Activated T-helper 1 cell treated with anti-CD3 and anti-CD28 coated beads, Interleukin-12 subunit alpha, Interleukin-12 subunit beta, Interleukin-2, Interleukin-4 antibody, amounts not matched to agents 30 ng/mL and 10 ng/mL and 1 ng/mL, durations not matched to agents 14 hours and 24 hours and 36 hours (primary cell): Measurements from ENCODE around the gene RGS7BP. TPM values are rescaled to one million over a fixed set of nuclear protein-coding genes. Genes with fewer than 3 reads are reported as not detected.

Experiments used
- DNase-seq: peaks from one replicate; pipeline ENCODE4 v3.0.0; 2021; ENCODE audit warnings: low spot score
- H3K27ac Mint-ChIP-seq: one replicate; pipeline ENCODE4 v1.8.0; 2021; ENCODE audit warnings: mild to moderate bottlenecking, mixed read lengths
- H3K27me3 Mint-ChIP-seq: one replicate; pipeline ENCODE4 v1.8.0; 2022; ENCODE audit warnings: mild to moderate bottlenecking, moderate library complexity, mixed read lengths; ENCODE audit not compliant: insufficient read depth
- H3K36me3 Mint-ChIP-seq: one replicate; pipeline ENCODE4 v1.8.0; 2021; ENCODE audit warnings: low read depth, mixed read lengths
- H3K4me1 Mint-ChIP-seq: one replicate; pipeline ENCODE4 v1.8.0; 2021; ENCODE audit warnings: low read depth, mixed read lengths
- H3K4me3 Mint-ChIP-seq: one replicate; pipeline ENCODE4 v1.8.0; 2021; ENCODE audit warnings: mild to moderate bottlenecking, moderate library complexity, mixed read lengths
- H3K9me3 Mint-ChIP-seq: one replicate; pipeline ENCODE4 v1.8.0; 2021; ENCODE audit warnings: mixed read lengths
- intact Hi-C: fragments of 100-400 bp; cut with micrococcal nuclease; formaldehyde crosslinking; loops from one replicate; pipeline ENCODE4 v1.15.1; 2024
- total RNA-seq: library from RNA; stranded (reverse); gene quantifications from 2 replicates; pipeline ENCODE4 v1.2.3, GENCODE V29; 2022

The RGS7BP gene
- total RNA-seq, 1 donor from 2014 or later = not detected

DNA sequence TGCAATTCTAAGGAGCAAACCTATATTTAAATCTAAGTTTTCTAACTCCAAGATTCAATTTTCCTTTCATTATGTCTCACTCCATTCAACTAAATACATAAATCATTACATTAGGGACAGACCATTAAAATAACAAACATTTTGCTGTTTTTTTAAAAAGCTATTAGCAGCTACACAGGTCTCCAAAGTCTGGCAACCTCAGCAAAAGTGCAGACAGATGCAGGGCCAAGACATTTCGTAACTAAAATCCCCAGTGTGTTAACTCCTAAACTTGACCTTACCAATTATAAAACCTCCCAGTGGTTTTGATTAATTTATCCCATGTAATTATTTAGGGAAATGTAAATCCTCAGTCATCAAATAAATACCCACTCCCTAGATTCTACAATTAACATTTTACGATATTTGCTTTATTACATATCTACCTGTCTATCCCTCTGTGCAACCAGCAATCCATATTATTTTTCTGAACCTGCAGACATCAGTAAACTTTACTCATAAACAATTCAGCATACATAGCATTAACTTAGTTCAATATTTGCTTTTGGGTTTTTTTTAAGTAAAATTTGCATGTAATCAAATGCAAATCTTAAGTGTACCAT lies 64.7 kb downstream of the RGS7BP start:
- intact Hi-C loops = no loop called here
- Mint-ChIP-seq H3K27me3 (no peaks in the 10 kb centered on the region), H3K4me3 (no peak overlapping the region), H3K36me3 (no peaks in the 10 kb centered on the region), H3K4me1 (no peaks in the 10 kb centered on the region), H3K27ac (no peak overlapping the region), H3K9me3 (no peaks in the 10 kb centered on the region)
- no peak for DNase-seq

DNA sequence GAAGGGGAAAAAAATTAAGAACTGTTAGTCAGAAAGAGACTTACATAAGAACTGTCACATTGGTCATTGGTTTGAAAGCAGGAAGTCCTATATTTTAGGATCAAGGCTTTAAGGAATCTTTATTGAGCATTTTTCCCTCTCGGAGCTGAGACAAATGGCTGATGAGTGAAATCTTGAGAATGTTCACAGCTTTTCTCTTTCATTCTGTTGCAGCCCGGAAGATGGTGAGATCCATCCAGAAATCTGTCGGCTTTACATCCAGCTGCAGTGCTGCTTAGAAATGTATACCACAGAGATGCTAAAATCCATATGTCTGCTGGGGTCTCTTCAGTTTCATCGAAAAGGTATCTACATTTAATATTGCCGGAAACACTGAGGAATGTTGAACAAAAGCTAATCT lies 69.7 kb downstream of the RGS7BP start:
- Mint-ChIP-seq H3K4me1 (no peaks in the 10 kb centered on the region), H3K27me3 (no peaks in the 10 kb centered on the region), H3K9me3 (no peaks in the 10 kb centered on the region), H3K36me3 (no peaks in the 10 kb centered on the region), H3K4me3 (no peak overlapping the region), H3K27ac (no peak overlapping the region)
- DNase-seq = no peak
- intact Hi-C loops = no loop called here

DNA sequence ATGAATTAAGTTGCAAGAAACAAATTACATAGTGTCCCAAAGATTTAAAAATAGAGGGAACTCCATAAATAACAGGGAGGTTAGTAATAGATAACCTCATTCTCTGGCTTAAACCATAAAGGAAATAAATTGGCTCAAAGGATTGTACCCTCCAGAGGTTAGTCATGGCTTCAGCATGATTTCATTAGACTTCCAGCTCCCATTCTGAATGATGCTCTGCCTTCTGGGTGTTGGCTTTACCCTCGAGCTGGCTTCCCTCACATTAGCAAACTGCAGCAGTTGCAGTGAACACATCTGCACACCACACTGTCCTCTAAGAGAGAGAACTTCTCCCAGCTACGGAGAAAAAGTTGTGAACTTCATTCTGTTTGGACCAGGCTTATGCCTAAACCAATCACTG lies 70.4 kb downstream of the RGS7BP start:
- H3K4me1 Mint-ChIP-seq = no peaks in the 10 kb centered on the region
- no peaks in the 10 kb centered on the region for H3K27me3 Mint-ChIP-seq
- intact Hi-C loops = no loop called here
- H3K36me3 Mint-ChIP-seq = no peaks in the 10 kb centered on the region
- H3K4me3 Mint-ChIP-seq = no peak overlapping the region
- H3K27ac Mint-ChIP-seq = no peak overlapping the region
- DNase-seq = no peak
- H3K9me3 Mint-ChIP-seq = no peaks in the 10 kb centered on the region

- intact Hi-C loops = no loop called here
- Mint-ChIP-seq H3K9me3 (no peaks in the 10 kb centered on the region), H3K27ac (no peak overlapping the region), H3K27me3 (peaks cover 9% of the 10 kb centered on the region), H3K4me3 (no peak overlapping the region), H3K36me3 (no peaks in the 10 kb centered on the region), H3K4me1 (no peaks in the 10 kb centered on the region)
- DNase-seq = no peak
Observed at GRCh38 chr5:64585646-64586045, 79.8 kb downstream of the RGS7BP start.

- Mint-ChIP-seq H3K4me1 (no peaks in the 10 kb centered on the region), H3K4me3 (no peak overlapping the region), H3K27me3 (peaks cover 11% of the 10 kb centered on the region), H3K9me3 (no peaks in the 10 kb centered on the region), H3K27ac (no peak overlapping the region), H3K36me3 (no peaks in the 10 kb centered on the region)
- DNase-seq = no peak
- intact Hi-C loops = no loop called here
Observed at GRCh38 chr5:64587370-64587769, 81.6 kb downstream of the RGS7BP start.

DNA sequence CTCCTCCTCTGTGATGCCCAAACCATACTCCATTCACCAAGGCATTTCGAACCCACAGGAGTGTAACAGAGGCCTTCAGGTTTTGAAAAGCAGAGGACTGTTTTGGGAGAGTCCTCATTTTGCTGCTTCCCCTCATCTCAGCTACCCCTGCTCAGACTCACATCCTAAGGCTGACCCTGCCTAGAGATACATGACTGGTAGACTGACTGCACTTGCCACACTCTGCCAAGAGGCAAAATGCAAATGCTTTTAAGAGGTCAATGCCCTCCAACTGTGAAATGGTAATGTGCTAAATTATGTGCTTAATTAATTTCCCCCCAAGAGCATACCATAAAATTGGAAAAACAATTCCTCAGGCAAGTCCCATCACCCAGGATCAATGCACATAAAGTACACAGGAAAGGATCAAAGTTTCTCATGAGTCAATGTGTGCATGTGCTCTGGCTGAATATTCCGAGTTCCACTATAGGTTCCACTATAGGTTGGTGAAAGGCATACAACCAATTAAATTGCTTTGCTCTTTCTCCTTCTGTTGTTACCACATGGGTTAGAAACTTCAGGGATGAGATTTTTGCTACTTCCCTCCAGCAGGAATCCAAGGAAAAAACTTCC lies 87.0 kb downstream of the RGS7BP start:
- intact Hi-C loops = no loop called here
- no peaks in the 10 kb centered on the region for H3K36me3 Mint-ChIP-seq
- no peaks in the 10 kb centered on the region for H3K9me3 Mint-ChIP-seq
- no peak for DNase-seq
- H3K4me3 Mint-ChIP-seq = no peak overlapping the region
- peaks cover 6% of the 10 kb centered on the region for H3K27me3 Mint-ChIP-seq
- H3K27ac Mint-ChIP-seq = no peak overlapping the region
- H3K4me1 Mint-ChIP-seq = no peaks in the 10 kb centered on the region

DNA sequence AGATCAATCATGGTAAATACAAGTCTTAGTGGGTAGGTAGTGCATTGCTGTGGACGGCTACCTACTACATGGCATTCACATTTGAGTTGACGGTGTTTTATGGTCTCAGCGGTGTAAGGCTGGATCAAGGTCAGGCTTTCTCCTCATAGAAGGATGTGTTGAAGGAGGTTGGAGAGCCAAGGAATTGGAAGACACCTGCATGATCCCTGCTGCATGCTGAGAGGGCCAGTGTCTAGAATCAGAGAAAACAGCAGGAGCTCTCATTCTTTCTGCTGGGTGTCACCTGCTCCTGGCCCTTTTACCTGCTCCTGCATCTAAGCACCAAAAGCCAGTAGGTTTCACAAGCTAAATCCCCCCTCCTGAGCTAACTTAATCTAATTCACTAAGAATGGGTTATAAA lies 88.2 kb downstream of the RGS7BP start:
- DNase-seq = no peak
- Mint-ChIP-seq H3K4me1 (no peaks in the 10 kb centered on the region), H3K27me3 (peaks cover 6% of the 10 kb centered on the region), H3K4me3 (no peak overlapping the region), H3K27ac (no peak overlapping the region), H3K36me3 (no peaks in the 10 kb centered on the region), H3K9me3 (no peaks in the 10 kb centered on the region)
- intact Hi-C loops = no loop called here

- DNase-seq = no peak
- no peaks in the 10 kb centered on the region for H3K4me1 Mint-ChIP-seq
Observed at GRCh38 chr5:64594601-64595000, 88.8 kb downstream of the RGS7BP start.

GRCh38 chr5:64595031-64595855 lies 89.4 kb downstream of the RGS7BP start:
- intact Hi-C loops = no loop called here
- no peaks in the 10 kb centered on the region for H3K36me3 Mint-ChIP-seq
- no peak overlapping the region for H3K4me3 Mint-ChIP-seq
- H3K27me3 Mint-ChIP-seq = peaks cover 4% of the 10 kb centered on the region
- H3K27ac Mint-ChIP-seq = no peak overlapping the region
- H3K4me1 Mint-ChIP-seq = no peaks in the 10 kb centered on the region
- no peaks in the 10 kb centered on the region for H3K9me3 Mint-ChIP-seq
- no peak for DNase-seq

More at GRCh38 chr5:64594601-64595000, 88.8 kb downstream of the RGS7BP start:
- Mint-ChIP-seq H3K36me3 (no peaks in the 10 kb centered on the region), H3K27me3 (peaks cover 6% of the 10 kb centered on the region), H3K4me3 (no peak overlapping the region), H3K9me3 (no peaks in the 10 kb centered on the region), H3K27ac (no peak overlapping the region)
- intact Hi-C loops = no loop called here

- H3K4me1 Mint-ChIP-seq = no peaks in the 10 kb centered on the region
Observed at GRCh38 chr5:64599226-64599625, 93.4 kb downstream of the RGS7BP start.

GRCh38 chr5:64603676-64604075 lies 97.9 kb downstream of the RGS7BP start:
- Mint-ChIP-seq H3K36me3 (no peaks in the 10 kb centered on the region), H3K4me3 (no peak overlapping the region), H3K27ac (no peak overlapping the region), H3K9me3 (no peaks in the 10 kb centered on the region), H3K27me3 (peaks cover 5% of the 10 kb centered on the region), H3K4me1 (no peaks in the 10 kb centered on the region)
- intact Hi-C loops = no loop called here
- no peak for DNase-seq

More at GRCh38 chr5:64599226-64599625, 93.4 kb downstream of the RGS7BP start:
- H3K27me3 Mint-ChIP-seq = no peaks in the 10 kb centered on the region
- H3K27ac Mint-ChIP-seq = no peak overlapping the region
- no peak overlapping the region for H3K4me3 Mint-ChIP-seq
- no peaks in the 10 kb centered on the region for H3K9me3 Mint-ChIP-seq
- intact Hi-C loops = no loop called here
- no peaks in the 10 kb centered on the region for H3K36me3 Mint-ChIP-seq
- no peak for DNase-seq

- intact Hi-C loops = loop anchor here (5.0 kb wide), 1 partner anchor 390 kb away; no protein-coding TSS in a partner anchor
- H3K27me3 Mint-ChIP-seq = peaks cover 5% of the 10 kb centered on the region
- H3K4me3 Mint-ChIP-seq = no peak overlapping the region
- H3K36me3 Mint-ChIP-seq = no peaks in the 10 kb centered on the region
- H3K9me3 Mint-ChIP-seq = no peaks in the 10 kb centered on the region
- H3K27ac Mint-ChIP-seq = no peak overlapping the region
- DNase-seq = no peak
- H3K4me1 Mint-ChIP-seq = no peaks in the 10 kb centered on the region
Observed at GRCh38 chr5:64606926-64607325, 101.1 kb downstream of the RGS7BP start.

- DNase-seq = no peak
- no peaks in the 10 kb centered on the region for H3K36me3 Mint-ChIP-seq
- H3K4me1 Mint-ChIP-seq = no peaks in the 10 kb centered on the region
- no peaks in the 10 kb centered on the region for H3K9me3 Mint-ChIP-seq
- intact Hi-C loops = loop anchor here (1.0 to 5.0 kb wide), 2 partner anchors 383 to 1210 kb away; no protein-coding TSS in a partner anchor
- peaks cover 6% of the 10 kb centered on the region for H3K27me3 Mint-ChIP-seq
- no peak overlapping the region for H3K4me3 Mint-ChIP-seq
- no peak overlapping the region for H3K27ac Mint-ChIP-seq
Observed at GRCh38 chr5:64612344-64612961, 106.6 kb downstream of the RGS7BP start.
